OCI-LY1 (cell line): ENCODE results near the gene LRRC14B.
"Not testable (repeated sequence)": the region's sequence is repeated elsewhere in the genome, so short reads cannot be mapped to it uniquely, and the experiment has no call there.

ENCODE experiments used
- H2AFZ ChIP-seq: fragments of 200-600 bp; sonication (generic), shearing (Covaris generic); 2 replicates; pipeline ENCODE4 v1.6.0; 2014; ENCODE audit warnings: antibody characterized with exemption, mild to moderate bottlenecking, low read length
- H3F3A ChIP-seq: fragments of 200-600 bp; sonication (generic), shearing (Covaris generic); 2 replicates; pipeline ENCODE4 v1.6.0; 2014; ENCODE audit warnings: mild to moderate bottlenecking, antibody characterized with exemption, low read length, moderate library complexity; ENCODE audit not compliant: insufficient read depth
- H3K27ac ChIP-seq: fragments of 200-600 bp; sonication (generic); 2 replicates; pipeline ENCODE4 v1.5.1; 2014; ENCODE audit warnings: low read length, mixed run types, mild to moderate bottlenecking, low read depth; ENCODE audit not compliant: poor library complexity, severe bottlenecking
- H3K27me3 ChIP-seq: fragments of 200-600 bp; sonication (generic); 2 replicates; pipeline ENCODE4 v1.6.0; 2014; ENCODE audit warnings: antibody characterized with exemption, mild to moderate bottlenecking, low read length, moderate library complexity; ENCODE audit not compliant: insufficient read depth
- H3K36me3 ChIP-seq: fragments of 200-600 bp; sonication (generic); 2 replicates; pipeline ENCODE4 v1.6.1; 2014; ENCODE audit warnings: mild to moderate bottlenecking, antibody characterized with exemption, low read length, moderate library complexity, mixed read lengths; ENCODE audit not compliant: insufficient read depth
- H3K4me1 ChIP-seq: fragments of 200-600 bp; sonication (generic); 2 replicates; pipeline ENCODE4 v1.5.1; 2014; ENCODE audit warnings: mild to moderate bottlenecking, low read length, moderate library complexity; ENCODE audit not compliant: insufficient read depth, severe bottlenecking
- H3K4me2 ChIP-seq: fragments of 200-600 bp; sonication (generic), shearing (Covaris generic); 2 replicates; pipeline ENCODE4 v1.6.1; 2014; ENCODE audit warnings: low read length
- H3K4me3 ChIP-seq: fragments of 200-600 bp; sonication (generic); 2 replicates; pipeline ENCODE4 v1.5.1; 2014; ENCODE audit warnings: low read length, low read depth, mild to moderate bottlenecking, mixed read lengths; ENCODE audit not compliant: poor library complexity, severe bottlenecking
- H3K79me2 ChIP-seq: fragments of 200-600 bp; shearing (Covaris generic); 2 replicates; pipeline ENCODE4 v1.6.1; 2016; ENCODE audit warnings: mixed run types, low read length, mixed read lengths; ENCODE audit not compliant: insufficient read depth
- H3K9ac ChIP-seq: fragments of 200-600 bp; sonication (generic), shearing (Covaris generic); 2 replicates; pipeline ENCODE4 v1.6.1; 2014; ENCODE audit warnings: mild to moderate bottlenecking, low read length, mixed read lengths
- H3K9me2 ChIP-seq: fragments of 200-600 bp; sonication (generic), shearing (Covaris generic); 2 replicates; pipeline ENCODE4 v1.6.1; 2014; ENCODE audit warnings: low read depth, mild to moderate bottlenecking, low read length, mixed read lengths
- H3K9me3 ChIP-seq: fragments of 200-600 bp; shearing (Covaris generic); 2 replicates; pipeline ENCODE4 v1.6.1; 2014; ENCODE audit warnings: low read length, mixed read lengths
- H4K20me1 ChIP-seq: fragments of 200-600 bp; sonication (generic), shearing (Covaris generic); 2 replicates; pipeline ENCODE4 v1.6.0; 2016; ENCODE audit warnings: mild to moderate bottlenecking, low read length; ENCODE audit not compliant: insufficient read depth
- EZH2 ChIP-seq: fragments of 200-600 bp; sonication (generic), shearing (Covaris generic); IDR thresholded peaks from 2 replicates; pipeline ENCODE4 v1.8.0; 2017; ENCODE audit warnings: borderline replicate concordance, mixed run types, mild to moderate bottlenecking, antibody characterized with exemption, low read length, moderate library complexity, mixed read lengths
- TF ChIP-seq, protein P1 (sequence below): fragments of 200-600 bp; sonication (generic), shearing (Covaris generic); IDR thresholded peaks from 2 replicates; pipeline ENCODE4 v1.5.1; 2017; ENCODE audit warnings: mild to moderate bottlenecking, antibody characterized with exemption, low read length, moderate library complexity, mixed read lengths

Gene LRRC14B

DNA sequence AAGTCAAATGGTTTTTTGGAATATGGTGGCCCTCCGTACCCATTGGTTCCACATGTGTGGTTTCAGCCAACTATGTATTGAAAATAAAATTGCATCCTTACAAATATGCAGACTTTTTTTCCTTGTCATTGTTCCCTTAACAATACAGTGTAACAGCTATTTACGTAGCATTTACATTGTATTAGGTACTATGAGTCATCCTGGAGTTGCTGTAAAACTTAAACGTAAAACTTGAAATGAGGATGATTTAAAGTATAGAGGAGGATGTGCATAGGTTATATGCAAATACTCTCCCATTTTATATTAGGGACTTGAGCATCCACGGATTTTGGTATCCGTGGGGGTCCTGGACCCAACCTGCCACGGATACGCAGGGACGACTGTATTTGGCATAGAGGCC lies 43.2 kb downstream of the LRRC14B start:
- Histone ChIP-seq H3K9me2 (no peaks in the 10 kb centered on the region), H4K20me1 (no peaks in the 10 kb centered on the region), H3K4me2 (no peak overlapping the region), H3K79me2 (no peaks in the 10 kb centered on the region), H3K9ac (no peak overlapping the region), H3K27me3 (no peaks in the 10 kb centered on the region), H3K36me3 (peaks cover 89% of the 10 kb centered on the region), H3F3A (no peaks in the 10 kb centered on the region), H3K4me1 (no peaks in the 10 kb centered on the region), H3K4me3 (no peak overlapping the region), H3K27ac (no peak overlapping the region), H3K9me3 (no peaks in the 10 kb centered on the region), H2AFZ (no peak overlapping the region)
- no peak for TF ChIP-seq EZH2
- TF ChIP-seq, protein P1, sequence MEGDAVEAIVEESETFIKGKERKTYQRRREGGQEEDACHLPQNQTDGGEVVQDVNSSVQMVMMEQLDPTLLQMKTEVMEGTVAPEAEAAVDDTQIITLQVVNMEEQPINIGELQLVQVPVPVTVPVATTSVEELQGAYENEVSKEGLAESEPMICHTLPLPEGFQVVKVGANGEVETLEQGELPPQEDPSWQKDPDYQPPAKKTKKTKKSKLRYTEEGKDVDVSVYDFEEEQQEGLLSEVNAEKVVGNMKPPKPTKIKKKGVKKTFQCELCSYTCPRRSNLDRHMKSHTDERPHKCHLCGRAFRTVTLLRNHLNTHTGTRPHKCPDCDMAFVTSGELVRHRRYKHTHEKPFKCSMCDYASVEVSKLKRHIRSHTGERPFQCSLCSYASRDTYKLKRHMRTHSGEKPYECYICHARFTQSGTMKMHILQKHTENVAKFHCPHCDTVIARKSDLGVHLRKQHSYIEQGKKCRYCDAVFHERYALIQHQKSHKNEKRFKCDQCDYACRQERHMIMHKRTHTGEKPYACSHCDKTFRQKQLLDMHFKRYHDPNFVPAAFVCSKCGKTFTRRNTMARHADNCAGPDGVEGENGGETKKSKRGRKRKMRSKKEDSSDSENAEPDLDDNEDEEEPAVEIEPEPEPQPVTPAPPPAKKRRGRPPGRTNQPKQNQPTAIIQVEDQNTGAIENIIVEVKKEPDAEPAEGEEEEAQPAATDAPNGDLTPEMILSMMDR, result no peak

DNA sequence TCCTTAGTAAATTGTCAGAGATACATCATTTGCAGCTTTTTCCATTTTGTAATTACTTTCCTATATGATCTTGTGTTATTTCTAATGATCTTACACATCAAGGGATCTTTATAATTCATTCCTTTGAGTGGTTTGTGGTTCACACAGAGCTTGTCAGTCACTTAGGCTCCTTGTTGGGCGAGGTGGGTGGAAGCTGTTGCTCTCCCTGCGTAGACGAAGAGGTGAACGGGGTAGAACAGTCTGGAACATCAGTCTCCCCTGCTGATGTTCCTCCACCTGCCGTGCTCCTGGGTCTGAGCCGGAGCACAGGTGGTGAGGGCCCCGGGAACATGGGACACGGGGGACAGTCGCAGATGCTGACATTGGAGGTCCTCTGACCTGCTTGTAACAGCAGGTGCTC lies 44.2 kb downstream of the LRRC14B start:
- not testable (repeated sequence) for H3K27me3 ChIP-seq, H3K27ac ChIP-seq, H4K20me1 ChIP-seq, H3F3A ChIP-seq, H3K79me2 ChIP-seq, H3K9ac ChIP-seq, H2AFZ ChIP-seq, H3K4me2 ChIP-seq, H3K4me1 ChIP-seq, H3K9me3 ChIP-seq, H3K9me2 ChIP-seq, H3K4me3 ChIP-seq
- H3K36me3 ChIP-seq, result peaks cover 89% of the 10 kb centered on the region

DNA sequence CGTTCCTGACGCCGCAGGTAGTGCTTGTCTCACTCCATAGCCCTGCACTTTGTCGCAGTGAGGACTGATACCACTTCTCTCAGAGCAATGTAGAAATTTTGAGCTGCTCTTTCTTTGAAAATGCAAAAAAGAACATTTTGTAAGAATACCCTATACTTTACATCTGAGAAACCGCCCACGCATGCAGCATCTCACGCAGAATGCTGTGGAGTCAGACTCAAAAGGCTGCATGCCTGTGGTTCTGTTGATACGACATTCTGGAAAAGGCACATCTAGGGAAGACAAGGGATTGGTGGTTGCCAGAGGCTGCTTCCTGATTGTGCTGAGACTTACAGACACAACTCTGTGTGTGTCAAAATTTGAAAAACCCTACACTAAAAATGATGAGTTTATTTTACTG lies 46.6 kb downstream of the LRRC14B start:
- H3K36me3 ChIP-seq, result peaks cover 91% of the 10 kb centered on the region
- not testable (repeated sequence) for H3K27ac ChIP-seq

GRCh38 chr5:240550-240949 lies 49.3 kb downstream of the LRRC14B start:
- not testable (repeated sequence) for H3F3A ChIP-seq, H3K27ac ChIP-seq, H4K20me1 ChIP-seq, H3K27me3 ChIP-seq, H3K9me3 ChIP-seq, H3K4me2 ChIP-seq, H3K79me2 ChIP-seq, H2AFZ ChIP-seq, H3K9me2 ChIP-seq, H3K9ac ChIP-seq, H3K4me3 ChIP-seq, H3K4me1 ChIP-seq
- peaks cover 93% of the 10 kb centered on the region for H3K36me3 ChIP-seq

More for the DNA sequence above, 46.6 kb downstream of the LRRC14B start:
- H3K79me2 ChIP-seq, H3F3A ChIP-seq, H4K20me1 ChIP-seq, H3K9me2 ChIP-seq, H3K9ac ChIP-seq, H3K9me3 ChIP-seq, H3K4me2 ChIP-seq, H3K4me1 ChIP-seq, H2AFZ ChIP-seq, H3K4me3 ChIP-seq, H3K27me3 ChIP-seq: not testable (repeated sequence)

DNA sequence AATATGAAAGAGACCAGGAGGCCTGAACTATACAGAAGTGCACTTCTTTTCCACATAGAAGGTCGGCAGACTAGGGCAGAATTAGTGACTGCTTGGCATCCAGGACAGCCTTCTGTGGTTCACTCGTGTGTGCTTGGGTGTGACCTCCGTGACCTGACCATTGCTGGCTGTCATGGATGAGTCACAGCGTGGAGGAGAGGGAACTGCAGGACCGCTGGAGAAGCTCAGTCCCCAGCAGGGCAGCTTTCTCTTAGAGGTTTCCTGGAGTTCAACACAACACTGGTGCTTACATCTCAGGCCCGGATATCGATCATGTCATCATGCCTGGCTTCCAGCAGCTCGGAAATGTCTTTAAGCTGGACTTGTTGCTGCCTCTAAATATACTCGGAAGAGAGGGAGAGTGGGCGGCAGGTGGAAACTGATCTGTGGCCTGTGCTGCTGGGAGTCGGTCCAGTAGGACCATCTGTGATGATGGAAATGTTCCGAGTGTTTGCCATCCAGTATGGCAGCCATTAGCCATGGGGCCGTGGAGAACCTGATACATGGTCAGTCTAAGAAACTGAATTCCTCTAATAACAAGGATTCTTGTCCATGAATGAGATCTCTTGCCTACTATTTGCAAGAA lies 49.9 kb downstream of the LRRC14B start:
- not testable (repeated sequence) for H3K9me3 ChIP-seq, H3F3A ChIP-seq
- peaks cover 93% of the 10 kb centered on the region for H3K36me3 ChIP-seq

DNA sequence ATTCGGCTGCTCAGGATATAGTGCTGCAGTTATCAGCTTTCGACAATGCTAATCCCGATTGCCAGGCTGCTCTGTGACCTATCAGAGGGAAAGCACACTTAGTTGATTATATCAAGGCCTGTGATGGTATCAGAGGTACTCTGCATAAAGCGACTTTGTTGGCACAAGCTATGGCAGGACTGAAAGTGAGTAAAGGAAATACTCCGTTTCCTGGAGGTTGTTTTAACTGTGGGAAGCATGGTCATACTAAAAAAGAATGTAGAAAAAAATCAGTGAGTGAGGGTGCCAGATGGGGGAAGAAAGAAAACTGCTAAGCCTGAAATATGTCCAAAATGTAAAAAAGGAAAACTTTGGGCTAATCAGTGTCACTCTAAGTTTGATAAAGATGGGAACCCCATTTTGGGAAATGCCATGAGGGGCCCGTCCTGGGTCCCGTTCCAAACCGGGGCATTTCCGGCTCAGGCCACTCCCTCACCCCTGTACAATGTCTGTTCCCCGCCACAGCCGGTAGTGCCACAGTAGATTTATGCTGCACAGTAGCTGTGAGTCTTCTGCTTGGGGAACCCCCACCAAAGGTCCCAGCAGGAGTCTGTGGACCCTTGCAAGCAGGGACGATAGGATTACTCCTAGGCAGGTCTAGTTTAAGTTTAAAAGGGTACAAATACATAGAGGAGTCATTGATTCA lies 52.5 kb downstream of the LRRC14B start:
- not testable (repeated sequence) for H3F3A ChIP-seq, H3K9ac ChIP-seq, H3K9me2 ChIP-seq, H2AFZ ChIP-seq, H3K4me3 ChIP-seq, H3K27ac ChIP-seq, H3K27me3 ChIP-seq, H3K4me1 ChIP-seq, H4K20me1 ChIP-seq, H3K4me2 ChIP-seq, H3K9me3 ChIP-seq, H3K79me2 ChIP-seq
- peaks cover 97% of the 10 kb centered on the region for H3K36me3 ChIP-seq

More for the DNA sequence above, 49.9 kb downstream of the LRRC14B start:
- H3K4me2 ChIP-seq, H3K4me1 ChIP-seq, H3K9ac ChIP-seq, H3K79me2 ChIP-seq, H2AFZ ChIP-seq, H3K27ac ChIP-seq, H3K27me3 ChIP-seq, H3K4me3 ChIP-seq, H4K20me1 ChIP-seq, H3K9me2 ChIP-seq: not testable (repeated sequence)

- H3K27me3 ChIP-seq, H3K79me2 ChIP-seq, H3K9me3 ChIP-seq, H3K4me3 ChIP-seq, H4K20me1 ChIP-seq, H3K9ac ChIP-seq, H3K27ac ChIP-seq, H3K4me1 ChIP-seq, H3K4me2 ChIP-seq, H3F3A ChIP-seq, H3K9me2 ChIP-seq, H2AFZ ChIP-seq: not testable (repeated sequence)
- H3K36me3 ChIP-seq, result peaks cover 85% of the 10 kb centered on the region
Measured at GRCh38 chr5:245717-246116, 54.4 kb downstream of the LRRC14B start.
